Neural cell (in vitro differentiated cells): Measurements from ENCODE around the gene MXRA7. TPM values are rescaled to one million over a fixed set of nuclear protein-coding genes. Genes with fewer than 3 reads are reported as not detected.

Experiments used
- H2AFZ ChIP-seq: fragments of 200-600, 300-800 bp; sonication (generic), shearing (Covaris generic); 2 replicates; pipeline ENCODE4 v1.6.0; 2014; ENCODE audit warnings: low read depth, mild to moderate bottlenecking, antibody characterized with exemption, low read length, moderate library complexity
- H3F3A ChIP-seq: fragments of 200-600 bp; shearing (Covaris generic); 2 replicates; pipeline ENCODE4 v1.6.1; 2016; ENCODE audit warnings: mild to moderate bottlenecking, moderate library complexity, mixed read lengths, antibody characterized with exemption, low read length; ENCODE audit not compliant: insufficient read depth, poor library complexity, severe bottlenecking
- H3K27ac ChIP-seq: fragments of 200-600, 300-800 bp; sonication (generic), shearing (Covaris generic); 2 replicates; pipeline ENCODE4 v1.5.1; 2014; ENCODE audit warnings: mild to moderate bottlenecking, low read length, moderate library complexity
- H3K27me3 ChIP-seq: fragments of 300-800, 200-600 bp; sonication (generic), shearing (Covaris generic); 2 replicates; pipeline ENCODE4 v1.6.0; 2014; ENCODE audit warnings: mild to moderate bottlenecking, low read depth, low read length, moderate library complexity; ENCODE audit not compliant: insufficient read depth
- H3K36me3 ChIP-seq: fragments of 300-800, 200-600 bp; sonication (generic), shearing (Covaris generic); 2 replicates; pipeline ENCODE4 v1.5.1; 2014; ENCODE audit warnings: mild to moderate bottlenecking, antibody characterized with exemption, low read length, moderate library complexity; ENCODE audit not compliant: insufficient read depth
- H3K4me2 ChIP-seq: fragments of 300-800, 200-600 bp; sonication (generic), shearing (Covaris generic); 2 replicates; pipeline ENCODE4 v1.6.0; 2014; ENCODE audit warnings: mild to moderate bottlenecking, low read length
- H3K4me3 ChIP-seq: fragments of 300-800, 200-600 bp; sonication (generic), shearing (Covaris generic); 2 replicates; pipeline ENCODE4 v1.5.1; 2014; ENCODE audit warnings: mild to moderate bottlenecking, low read length, moderate library complexity
- H3K79me2 ChIP-seq: fragments of 200-600 bp; shearing (Covaris generic); replicated peaks from 2 replicates; pipeline ENCODE4 v1.6.0; 2014; ENCODE audit warnings: mild to moderate bottlenecking, low read length, moderate library complexity; ENCODE audit not compliant: insufficient read depth
- H3K9ac ChIP-seq: fragments of 300-800, 200-600 bp; sonication (generic), shearing (Covaris generic); 2 replicates; pipeline ENCODE4 v1.6.1; 2016; ENCODE audit warnings: mild to moderate bottlenecking, low read length, mixed read lengths
- H3K9me2 ChIP-seq: fragments of 200-600 bp; shearing (Covaris generic); 2 replicates; pipeline ENCODE4 v1.6.1; 2016; ENCODE audit warnings: mild to moderate bottlenecking, low read length, mixed read lengths; ENCODE audit not compliant: insufficient read depth
- H3K9me3 ChIP-seq: fragments of 200-600, 300-800 bp; sonication (generic), shearing (Covaris generic); 2 replicates; pipeline ENCODE4 v1.6.1; 2016; ENCODE audit warnings: mild to moderate bottlenecking, mixed run types, low read length, moderate library complexity, mixed read lengths
- H4K20me1 ChIP-seq: fragments of 200-600 bp; shearing (Covaris generic); 2 replicates; pipeline ENCODE4 v1.6.1; 2016; ENCODE audit warnings: mild to moderate bottlenecking, mixed run types; ENCODE audit not compliant: insufficient read depth
- CTCF ChIP-seq: fragments of 450-650 bp; IDR thresholded peaks from 2 replicates; pipeline ENCODE4 v1.5.1; 2014; ENCODE audit warnings: antibody characterized with exemption, mild to moderate bottlenecking, moderate library complexity; ENCODE audit not compliant: poor library complexity, severe bottlenecking
- EP300 ChIP-seq: fragments of 450-650 bp; conservative IDR thresholded peaks from 2 replicates; pipeline ENCODE4 v1.6.1; 2014; ENCODE audit warnings: antibody characterized with exemption, mild to moderate bottlenecking, moderate library complexity; ENCODE audit not compliant: poor library complexity, severe bottlenecking
- EZH2 ChIP-seq: fragments of 200-600, 300-800 bp; shearing (Covaris generic), sonication (generic); IDR thresholded peaks from 2 replicates; pipeline ENCODE4 v1.6.1; 2014; ENCODE audit warnings: antibody characterized with exemption, low read length, borderline replicate concordance, mild to moderate bottlenecking; ENCODE audit not compliant: insufficient read depth, poor library complexity, severe bottlenecking
- MXI1 ChIP-seq: fragments of 450-650 bp; conservative IDR thresholded peaks from 2 replicates; pipeline ENCODE4 v1.6.1; 2014; ENCODE audit warnings: antibody characterized with exemption, mild to moderate bottlenecking; ENCODE audit not compliant: poor library complexity, severe bottlenecking
- POLR2AphosphoS5 ChIP-seq: IDR thresholded peaks from 2 replicates; pipeline ENCODE4 v1.6.1; 2012
- RAD21 ChIP-seq: fragments of 450-650 bp; conservative IDR thresholded peaks from 2 replicates; pipeline ENCODE4 v1.6.1; 2014; ENCODE audit warnings: antibody characterized with exemption, mild to moderate bottlenecking, moderate library complexity
- REST ChIP-seq: IDR thresholded peaks from 2 replicates; pipeline ENCODE4 v1.6.1; 2012; ENCODE audit warnings: borderline replicate concordance
- SMC3 ChIP-seq: fragments of 450-650 bp; conservative IDR thresholded peaks from 2 replicates; pipeline ENCODE4 v1.6.1; 2014; ENCODE audit warnings: antibody characterized with exemption, mild to moderate bottlenecking, moderate library complexity; ENCODE audit not compliant: poor library complexity
- TAF1 ChIP-seq: IDR thresholded peaks from 2 replicates; pipeline ENCODE4 v1.6.1; 2012; ENCODE audit warnings: low read depth
- polyA plus RNA-seq: library from polyadenylated mRNA; depleted of rRNA; stranded (reverse); fragments of >200 nt; gene quantifications from 2 replicates; pipeline ENCODE4 v1.2.3, GENCODE V29; 2014

MXRA7 gene
- polyA plus RNA-seq, 1 donor from 2014 or later: 143 TPM

GRCh38 chr17:76721463-76721862 lies 10.7 kb upstream of the MXRA7 start:
- Histone ChIP-seq H3K36me3 (no peaks in the 10 kb centered on the region), H3K79me2 (peaks cover 8% of the 10 kb centered on the region), H4K20me1 (no peaks in the 10 kb centered on the region)

GRCh38 chr17:76720941-76721340 lies 10.2 kb upstream of the MXRA7 start:
- Histone ChIP-seq H3K36me3 (no peaks in the 10 kb centered on the region), H3K27ac (no peak overlapping the region), H3K27me3 (no peaks in the 10 kb centered on the region), H3F3A (no peaks in the 10 kb centered on the region), H3K9me2 (no peaks in the 10 kb centered on the region), H3K9me3 (no peaks in the 10 kb centered on the region), H4K20me1 (no peaks in the 10 kb centered on the region), H3K79me2 (peaks cover 8% of the 10 kb centered on the region), H3K4me2 (no peak overlapping the region), H2AFZ (no peak overlapping the region), H3K9ac (no peak overlapping the region), H3K4me3 (no peak overlapping the region)
- TF ChIP-seq MXI1 (no peak), POLR2AphosphoS5 (no peak)

More at GRCh38 chr17:76721463-76721862, 10.7 kb upstream of the MXRA7 start:
- Histone ChIP-seq H3K9ac (no peak overlapping the region), H2AFZ (no peak overlapping the region), H3K4me3 (no peak overlapping the region), H3K9me2 (no peaks in the 10 kb centered on the region), H3K9me3 (no peaks in the 10 kb centered on the region), H3K27me3 (no peaks in the 10 kb centered on the region), H3K27ac (no peak overlapping the region), H3K4me2 (no peak overlapping the region), H3F3A (no peaks in the 10 kb centered on the region)
- no peak for TF ChIP-seq MXI1
- TF ChIP-seq TAF1: no peak
- no peak for TF ChIP-seq SMC3
- no peak for TF ChIP-seq EP300
- TF ChIP-seq RAD21: no peak
- no peak for TF ChIP-seq POLR2AphosphoS5
- no peak for TF ChIP-seq EZH2
- no peak for TF ChIP-seq CTCF
- no peak for TF ChIP-seq REST

- Histone ChIP-seq H3K27ac (no peak overlapping the region), H3K4me3 (no peak overlapping the region), H3F3A (no peaks in the 10 kb centered on the region), H3K9ac (no peak overlapping the region), H4K20me1 (no peaks in the 10 kb centered on the region), H3K36me3 (peaks cover 2% of the 10 kb centered on the region), H3K9me2 (no peaks in the 10 kb centered on the region), H3K9me3 (no peaks in the 10 kb centered on the region), H3K4me2 (no peak overlapping the region), H2AFZ (no peak overlapping the region), H3K27me3 (no peaks in the 10 kb centered on the region), H3K79me2 (peaks cover 8% of the 10 kb centered on the region)
- TF ChIP-seq EZH2: no peak
- TF ChIP-seq POLR2AphosphoS5: no peak
- TF ChIP-seq EP300: no peak
- no peak for TF ChIP-seq TAF1
- TF ChIP-seq CTCF: no peak
- TF ChIP-seq SMC3: no peak
- no peak for TF ChIP-seq RAD21
- TF ChIP-seq REST: no peak
These were observed 9.4 kb upstream of the MXRA7 start for GRCh38 chr17:76720211-76720610.
